GM23248 (cell line): ENCODE results near the gene XRCC4.

ENCODE experiments used
- EZH2 ChIP-seq: fragments of 200-600 bp; sonication (generic); IDR thresholded peaks from 2 replicates; pipeline ENCODE4 v1.6.1; 2018; ENCODE audit warnings: antibody characterized with exemption, mild to moderate bottlenecking; ENCODE audit not compliant: insufficient read depth, poor library complexity, severe bottlenecking
- EZH2phosphoT487 ChIP-seq: fragments of 200-600 bp; sonication (generic); IDR thresholded peaks from 2 replicates; pipeline ENCODE4 v1.6.1; 2018; ENCODE audit warnings: antibody characterized with exemption, moderate library complexity, mild to moderate bottlenecking, low read depth; ENCODE audit not compliant: insufficient read depth

- TF ChIP-seq EZH2phosphoT487 = no peak
- TF ChIP-seq EZH2 = no peak
Observed at GRCh38 chr5:83099001-83099400, 21.7 kb downstream of the XRCC4 start.
